Keratinocyte (primary cell): Measurements from ENCODE around the gene VPS50.

ENCODE experiments used
- CTCF ChIP-seq, 3 experiments: IDR thresholded peaks in 1 of 3; conservative IDR thresholded peaks in 1 of 3; optimal IDR thresholded peaks in 1 of 3; 2 replicates in 2 of 3; 3 replicates in 1 of 3; pipeline versions ENCODE3 to v1.5.1; 2011; ENCODE audit warnings: low read length in 3 of 3, mild to moderate bottlenecking in 3 of 3, moderate library complexity in 2 of 3, control low read depth in 1 of 3, inconsistent platforms in 1 of 3; ENCODE audit not compliant: insufficient read depth in 2 of 3; ENCODE audit errors: extremely low read depth in 1 of 3
- EZH2 ChIP-seq: IDR thresholded peaks from one replicate; pipeline ENCODE4 v1.6.1; 2012; ENCODE audit warnings: inconsistent platforms, mild to moderate bottlenecking, low read length, moderate library complexity

- no peak for TF ChIP-seq CTCF (optimal IDR thresholded peaks at IDR 0.05 in 1 of 3, IDR thresholded peaks at IDR 0.05 in 1 of 3, conservative IDR thresholded peaks at IDR 0.05 in 1 of 3; ENCODE audit: extremely low read depth in 1 of 3, insufficient read depth in 2 of 3, low read length in 3 of 3)
- TF ChIP-seq EZH2, result no peak
These were observed 167.5 kb downstream of the VPS50 start for GRCh38 chr7:93399642-93400041.
